ENCODE measurements around the gene HSD3B1.
A peak's percentile ranks its signal among the peaks of the same experiment; 100 is the strongest.
"Not testable (repeated sequence)": the region's sequence is repeated elsewhere in the genome, so short reads cannot be mapped to it uniquely, and the experiment has no call there.

HSD3B1 gene

DNA sequence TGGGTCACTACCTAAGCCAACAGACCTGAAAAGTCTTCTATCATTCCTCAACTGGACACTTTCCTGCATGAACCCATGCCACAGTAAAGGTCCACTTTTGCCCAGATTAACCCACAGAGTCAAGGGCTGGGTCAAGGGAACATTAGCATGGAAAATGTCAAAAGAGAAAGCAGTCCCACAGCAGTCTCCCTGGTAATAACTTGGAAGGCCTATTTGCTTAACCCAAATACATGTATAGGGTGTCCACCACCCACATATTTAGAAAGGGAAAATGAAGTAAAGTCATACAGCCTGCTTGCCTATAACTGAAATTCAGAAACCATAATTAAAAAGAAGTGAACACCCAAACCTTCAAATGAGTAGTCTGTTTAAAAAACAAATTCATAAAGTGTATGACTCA is 16.1 kb upstream of the HSD3B1 start:
- DNase-seq (ENCODE audit: low spot score) = no peak

- DNase-seq (ENCODE audit: low spot score) = no peak
These were observed 14.2 kb upstream of the HSD3B1 start for GRCh38 chr1:119492763-119493162.

DNA sequence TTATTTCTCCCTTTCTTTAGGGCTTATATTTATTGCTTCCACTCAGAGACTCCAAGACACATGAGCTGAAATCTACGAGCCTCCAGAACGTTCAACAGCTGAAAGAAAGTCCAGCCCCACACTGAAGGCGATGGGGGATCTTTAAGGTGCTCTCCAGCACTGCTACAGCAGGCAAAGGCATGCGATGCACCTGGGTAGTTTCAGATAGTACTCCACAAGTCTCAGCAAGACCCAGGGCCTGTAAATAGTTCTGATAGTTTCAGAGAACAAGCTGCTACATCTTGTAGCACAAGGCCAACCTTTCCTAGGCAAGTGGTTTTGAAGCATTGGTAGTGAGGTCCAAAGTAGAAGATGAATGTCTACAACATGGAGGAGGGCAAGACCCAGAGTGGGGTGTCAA is 2.2 kb upstream of the HSD3B1 start:
- no peak for DNase-seq (ENCODE audit: low spot score)

- DNase-seq (ENCODE audit: low spot score) = no peak
These were observed 3.0 kb downstream of the HSD3B1 start for GRCh38 chr1:119510046-119510445.

- no peak for DNase-seq (ENCODE audit: low spot score)
These were observed 8.2 kb downstream of the HSD3B1 start for GRCh38 chr1:119515221-119515620.

- no peak for DNase-seq (ENCODE audit: low spot score)
These were observed 9.2 kb downstream of the HSD3B1 start for GRCh38 chr1:119516247-119516646.

- DNase-seq (ENCODE audit: low spot score) = no peak
These were observed 9.7 kb downstream of the HSD3B1 start for GRCh38 chr1:119516680-119517079.

DNA sequence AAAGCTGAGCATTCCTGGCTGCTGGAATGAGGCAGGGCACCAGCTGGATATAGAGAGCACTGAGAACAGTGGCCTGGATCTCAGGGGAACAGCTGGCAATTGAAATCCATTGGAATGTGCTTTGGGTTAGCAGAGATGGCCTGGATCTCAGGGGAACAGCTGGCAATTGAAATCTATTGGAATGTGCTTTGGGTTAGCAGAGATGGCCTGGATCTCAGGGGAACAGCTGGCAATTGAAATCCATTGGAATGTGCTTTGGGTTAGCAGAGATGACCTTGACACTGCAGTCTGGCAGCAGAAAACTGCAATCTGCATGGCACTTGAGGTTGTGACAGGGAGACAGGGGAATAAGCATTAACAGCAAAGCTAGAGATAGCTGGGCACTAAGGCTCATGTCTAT is 10.7 kb downstream of the HSD3B1 start:
- DNase-seq (ENCODE audit: low spot score) = not testable (repeated sequence)

DNA sequence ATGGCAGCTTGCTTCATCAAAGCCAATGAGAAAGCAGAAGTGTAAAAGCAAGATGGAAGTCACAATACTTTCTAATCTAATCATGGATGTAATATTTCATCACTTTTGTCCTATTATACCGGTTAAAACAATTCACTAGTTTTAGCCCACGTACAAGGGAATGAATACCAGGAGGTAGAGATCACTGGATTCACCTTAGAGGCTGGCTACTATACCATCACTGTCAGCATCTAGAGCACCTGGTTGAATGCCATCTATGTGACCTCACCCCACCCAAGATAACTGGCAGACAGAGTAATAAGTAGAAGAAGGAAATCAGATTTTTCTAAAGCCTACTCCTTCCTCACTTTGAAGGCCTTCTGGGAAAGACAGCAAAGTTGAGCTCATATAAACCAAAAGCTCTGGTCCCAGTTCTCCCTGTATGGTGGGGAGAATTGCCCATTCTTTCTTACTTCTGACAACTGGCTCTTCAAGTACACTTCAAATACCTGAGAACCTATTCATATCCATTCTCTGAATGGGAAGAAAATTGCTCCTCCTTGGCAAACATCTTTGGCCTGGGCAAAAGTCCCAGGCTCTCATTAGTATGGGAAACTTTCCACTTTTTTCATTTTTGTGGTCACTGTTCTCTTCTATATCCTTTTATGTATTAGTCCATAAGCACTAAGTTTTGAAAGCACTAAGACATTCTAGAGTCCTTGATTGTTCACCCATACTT is 24.8 kb downstream of the HSD3B1 start:
- DNase-seq (ENCODE audit: low spot score) = no peak

DNA sequence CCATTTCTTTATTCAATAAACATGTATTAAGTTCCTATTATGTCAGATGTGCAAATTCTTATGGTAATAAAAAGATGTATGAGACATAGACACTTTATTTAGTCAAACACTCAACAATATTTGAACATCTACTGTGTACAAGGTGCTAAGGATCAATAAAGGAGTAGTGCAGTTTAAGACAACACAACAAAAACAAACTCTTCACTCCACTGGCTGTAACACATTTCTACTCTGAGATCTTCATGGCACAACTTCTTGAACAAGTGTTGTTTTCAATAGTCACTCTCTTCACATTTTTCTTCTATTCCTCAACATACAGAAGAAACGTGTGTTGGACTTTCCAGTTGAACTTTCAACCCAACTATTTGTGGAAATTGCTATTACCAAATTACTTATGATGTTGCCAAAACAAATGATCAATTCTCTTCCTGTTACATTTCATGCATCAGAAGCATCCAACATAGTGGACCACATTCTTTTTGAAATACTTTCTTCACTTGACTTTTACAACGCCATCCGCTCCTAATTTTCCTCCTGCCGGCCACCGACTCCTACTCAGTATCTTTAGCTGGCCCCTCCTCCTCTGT is 25.4 kb downstream of the HSD3B1 start:
- DNase-seq (ENCODE audit: low spot score) = no peak

DNA sequence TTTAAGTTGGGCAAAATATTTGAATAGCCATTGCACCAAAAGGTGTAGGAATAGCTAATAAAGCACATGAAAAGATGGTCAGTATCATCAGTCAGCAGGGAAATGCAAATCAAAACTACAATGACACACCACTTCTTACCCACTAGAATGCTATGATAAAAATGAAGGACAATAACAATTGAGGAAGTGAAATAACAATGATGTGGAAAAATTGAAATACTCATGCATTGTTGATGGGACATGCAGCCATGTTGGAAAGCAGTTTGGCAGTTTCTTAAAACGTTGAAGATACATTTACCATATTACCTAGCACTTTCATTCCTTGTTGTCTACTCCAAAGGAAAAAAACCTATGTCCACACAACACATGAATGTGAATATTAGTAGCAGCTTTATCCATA is 28.4 kb downstream of the HSD3B1 start:
- no peak for DNase-seq (ENCODE audit: low spot score)

DNA sequence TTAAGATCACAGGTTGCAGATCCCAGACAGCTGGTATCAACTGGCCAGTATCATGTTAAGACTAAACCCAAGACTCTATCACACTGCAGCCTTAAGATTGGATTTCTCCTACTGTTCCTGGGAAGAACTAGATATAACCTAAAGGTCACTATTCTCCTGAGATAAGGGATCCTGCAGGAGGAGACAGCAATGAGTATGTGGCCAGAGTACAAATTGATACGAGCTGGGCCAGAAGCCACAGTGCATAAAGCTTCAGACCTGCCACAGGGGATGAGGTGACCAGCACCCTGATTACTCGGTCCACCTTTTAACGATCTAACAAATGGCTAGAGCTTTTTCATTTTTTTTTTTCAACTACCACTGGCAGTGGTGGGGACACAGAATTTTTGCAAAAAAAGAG is 31.0 kb downstream of the HSD3B1 start:
- DNase-seq (ENCODE audit: low spot score) = no peak

GRCh38 chr1:119539636-119540035 is 32.6 kb downstream of the HSD3B1 start:
- no peak for DNase-seq (ENCODE audit: low spot score)

GRCh38 chr1:119541389-119541788 is 34.4 kb downstream of the HSD3B1 start:
- DNase-seq (ENCODE audit: low spot score) = no peak

DNA sequence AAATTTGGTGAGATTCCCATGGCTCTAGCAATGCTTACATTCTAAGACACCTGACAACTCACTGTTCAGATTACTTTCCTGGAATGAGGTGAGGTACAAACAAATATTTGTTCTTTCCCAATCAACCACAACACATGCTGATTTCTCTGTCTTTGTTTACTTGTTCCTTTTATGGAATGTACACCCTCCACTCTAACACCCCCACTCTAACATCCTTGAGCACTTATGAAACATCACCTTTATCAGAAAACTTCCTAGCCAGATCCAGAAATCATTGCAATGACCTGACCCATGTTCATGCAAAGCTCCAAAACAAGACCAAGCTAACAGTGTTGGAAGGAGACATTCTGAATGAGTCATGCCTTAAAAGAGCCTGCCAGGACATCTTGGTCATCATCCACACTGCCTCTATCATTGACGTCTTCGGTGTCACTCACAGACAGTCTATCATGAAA is 35.5 kb downstream of the HSD3B1 start:
- no peak for DNase-seq (ENCODE audit: low spot score)

DNA sequence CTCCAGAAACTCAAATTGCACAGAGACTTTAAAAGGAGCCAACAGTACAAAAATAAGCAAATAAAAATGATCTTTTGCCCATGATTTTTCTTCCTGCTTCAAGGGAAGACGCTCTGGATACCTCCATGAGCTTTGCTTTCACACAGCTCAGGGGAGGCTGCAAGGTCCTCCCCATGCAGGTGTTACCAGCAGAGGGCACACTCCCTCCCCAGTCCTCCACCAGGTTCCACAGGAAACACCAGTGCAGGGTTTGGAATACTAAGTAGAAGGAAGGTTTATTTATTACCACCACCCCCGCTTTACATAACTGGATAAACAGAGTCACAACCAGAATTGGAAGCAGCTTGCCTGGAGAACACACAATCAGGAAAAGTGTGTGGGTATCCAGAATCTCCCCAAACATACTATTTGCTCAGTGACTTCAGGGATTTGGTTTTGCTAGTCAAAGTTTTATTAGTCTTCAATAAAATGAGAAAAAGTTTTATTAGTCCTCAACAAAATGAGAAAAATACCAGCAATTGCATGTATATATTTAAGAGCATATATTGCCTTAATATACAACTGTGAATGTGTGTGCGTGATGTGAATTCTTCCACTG is 37.3 kb downstream of the HSD3B1 start:
- DNase-seq (ENCODE audit: low spot score) = no peak

DNA sequence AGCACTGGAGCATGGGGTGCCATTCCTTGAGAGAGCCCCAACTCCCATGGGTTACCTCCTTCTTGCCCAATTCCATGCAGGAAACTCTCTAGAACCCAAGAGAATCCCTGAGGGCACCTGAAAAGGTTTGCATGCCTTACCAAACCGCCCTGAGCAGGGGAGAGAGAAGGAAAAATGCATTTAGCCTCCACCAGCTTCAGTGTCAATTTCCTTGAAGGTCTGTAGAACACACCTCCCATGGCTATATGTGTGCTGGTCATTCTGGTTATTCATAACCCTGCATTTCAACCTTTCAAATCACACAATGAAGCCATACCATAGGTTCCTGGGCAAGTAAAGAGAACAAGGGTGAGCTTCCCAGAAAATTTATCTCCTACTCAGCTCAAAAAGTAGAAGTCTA is 39.6 kb downstream of the HSD3B1 start:
- no peak for DNase-seq (ENCODE audit: low spot score)

GRCh38 chr1:119547306-119547705 is 40.3 kb downstream of the HSD3B1 start:
- DNase-seq (ENCODE audit: low spot score) = no peak

DNA sequence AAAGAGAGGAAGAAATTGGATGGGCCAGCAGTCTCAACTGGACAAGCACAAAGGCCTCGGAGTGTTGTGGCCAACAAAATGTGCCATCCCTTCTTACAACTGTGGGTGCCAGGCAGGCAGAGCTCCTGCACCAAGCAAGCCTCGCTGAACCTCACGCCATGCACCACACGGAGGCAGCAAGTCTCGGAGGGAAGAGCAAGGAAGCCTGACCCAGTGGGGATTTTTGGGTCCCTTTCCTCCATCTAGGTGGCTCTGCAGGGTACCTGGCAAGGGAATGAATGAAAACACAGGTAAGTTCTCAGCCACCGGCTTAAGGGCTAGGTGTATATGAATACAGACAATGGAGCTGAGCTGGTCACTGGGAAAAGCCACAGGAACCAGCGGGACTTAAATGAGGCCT is 40.8 kb downstream of the HSD3B1 start:
- no peak for DNase-seq (ENCODE audit: low spot score)

DNA sequence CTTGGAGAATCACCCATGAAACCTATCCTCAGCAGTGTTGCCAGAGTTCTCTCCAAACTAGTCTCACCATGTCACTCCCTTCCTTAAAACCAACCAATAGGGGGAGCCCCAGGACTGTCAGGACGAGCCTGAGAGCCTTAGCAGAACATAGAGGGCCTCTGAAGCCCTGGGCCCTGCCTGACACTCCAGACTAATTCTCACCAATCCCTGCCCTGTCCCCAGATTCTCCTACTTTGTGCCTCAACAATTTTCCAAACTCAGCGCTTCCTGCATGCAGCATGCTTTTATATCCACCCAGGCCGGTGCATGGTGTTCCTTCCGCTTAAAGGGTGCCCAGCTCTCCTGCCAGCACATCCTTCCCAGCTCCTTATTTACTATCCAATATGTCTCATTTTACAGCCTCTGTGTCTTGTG is 42.7 kb downstream of the HSD3B1 start:
- DNase-seq (ENCODE audit: low spot score) = peak; percentile 45

GRCh38 chr1:119550381-119550780 is 43.4 kb downstream of the HSD3B1 start:
- no peak for DNase-seq (ENCODE audit: low spot score)

DNA sequence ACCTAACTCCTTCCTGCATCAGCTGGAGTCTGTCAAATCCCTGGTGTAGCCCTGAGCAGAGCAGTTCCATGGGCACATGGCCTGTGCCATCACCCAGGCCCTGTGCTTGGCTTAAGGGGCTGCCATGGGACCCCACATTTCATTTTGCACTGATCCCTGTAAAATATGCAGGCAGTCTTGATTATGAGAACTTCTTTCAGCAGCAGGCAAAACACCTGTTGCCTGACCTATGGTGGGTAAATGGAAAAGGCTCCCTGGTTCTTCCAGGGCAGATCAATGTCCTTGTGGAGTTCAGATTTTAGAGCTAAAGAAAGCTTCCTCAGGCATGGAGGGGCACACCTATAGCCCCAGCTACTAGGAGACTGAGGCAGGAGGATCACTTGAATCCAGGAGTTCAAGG is 44.2 kb downstream of the HSD3B1 start:
- DNase-seq (ENCODE audit: low spot score) = no peak

- not testable (repeated sequence) for DNase-seq (ENCODE audit: low spot score)
These were observed 45.6 kb downstream of the HSD3B1 start for GRCh38 chr1:119552656-119553055.
